ENCODE results near the gene LGALS9.

GRCh38 chr17:27585792-27586191 lies 45.2 kb upstream of the LGALS9 start:
- TF ChIP-seq CTCF (IDR thresholded peaks at IDR 0.05) (no peak), POLR2A (IDR thresholded peaks at IDR 0.05) (no peak)

Data from adrenal gland (tissue), 5 donors.